GM08714 (cell line): ENCODE measurements around the gene CRPPA.

Source experiments
- H3K4me3 ChIP-seq: fragments of 200-500 bp; sonication (Bioruptor generic); 2 replicates; pipeline ENCODE4 v1.5.1; 2014; ENCODE audit warnings: mild to moderate bottlenecking, low read length, inconsistent platforms
- ZNF274 ChIP-seq: IDR thresholded peaks from 2 replicates; pipeline ENCODE4 v1.6.1; 2012; ENCODE audit warnings: mild to moderate bottlenecking, low read depth, low read length

The CRPPA gene

GRCh38 chr7:16433568-16434122 is 12.3 kb upstream of the CRPPA start:
- no peak overlapping the region for H3K4me3 ChIP-seq
- no peak for TF ChIP-seq ZNF274

DNA sequence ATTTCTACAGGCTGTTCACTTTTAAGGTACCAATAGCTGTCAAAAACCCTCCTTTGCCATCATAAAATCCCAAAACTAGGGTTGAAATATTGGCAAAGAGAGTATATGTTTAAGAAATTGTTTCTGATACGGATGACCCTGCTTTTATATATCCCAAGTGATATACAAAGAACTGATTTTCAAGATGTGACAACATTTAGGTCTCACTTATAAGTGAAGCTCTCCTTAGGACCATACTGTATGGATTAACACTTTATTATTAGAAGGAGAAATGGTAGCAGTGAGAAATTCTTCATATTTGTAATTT is 11.0 kb upstream of the CRPPA start:
- H3K4me3 ChIP-seq: no peak overlapping the region
- TF ChIP-seq ZNF274: no peak

GRCh38 chr7:16431646-16432424 is 10.5 kb upstream of the CRPPA start:
- no peak overlapping the region for H3K4me3 ChIP-seq
- TF ChIP-seq ZNF274: no peak

DNA sequence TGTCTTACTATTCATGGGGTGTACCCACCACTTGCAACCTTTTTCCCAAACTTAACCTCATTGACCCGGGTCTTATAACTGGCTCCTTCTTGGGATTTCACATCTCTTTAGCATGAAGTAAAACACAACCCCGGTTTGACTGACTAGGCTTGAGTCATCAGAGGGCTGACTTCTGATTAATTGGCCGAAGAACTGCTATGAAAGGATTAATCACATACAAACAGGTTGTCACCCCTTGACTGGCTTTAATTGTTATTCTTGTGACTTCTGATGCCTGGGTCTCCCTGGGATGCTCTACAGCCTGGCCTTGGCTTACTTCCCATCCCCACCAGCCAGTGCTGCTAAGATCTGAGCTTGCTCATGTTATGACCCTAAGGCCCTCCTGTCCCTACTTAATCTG is 8.8 kb upstream of the CRPPA start:
- TF ChIP-seq ZNF274: no peak

DNA sequence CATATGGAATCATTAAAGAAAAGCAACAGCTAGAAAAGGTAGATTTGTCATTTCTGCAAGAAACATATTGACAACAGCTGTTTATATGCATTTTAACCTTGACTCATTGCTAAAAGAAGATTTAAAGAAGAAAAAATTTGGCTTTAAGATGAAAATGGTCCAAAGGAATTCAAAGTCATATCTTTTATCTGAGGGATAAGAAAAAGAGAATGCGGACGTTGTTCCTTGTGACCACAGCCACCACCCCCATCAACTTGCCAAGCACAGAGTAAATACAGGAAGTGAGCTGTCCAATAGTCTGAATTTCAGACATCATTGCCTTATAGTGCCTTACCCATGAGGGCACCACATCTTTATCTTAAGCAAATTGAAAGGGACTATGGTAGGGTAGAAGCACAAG is 7.3 kb upstream of the CRPPA start:
- no peak overlapping the region for H3K4me3 ChIP-seq
- TF ChIP-seq ZNF274: no peak

More for the DNA sequence above, 8.8 kb upstream of the CRPPA start:
- H3K4me3 ChIP-seq: no peak overlapping the region

DNA sequence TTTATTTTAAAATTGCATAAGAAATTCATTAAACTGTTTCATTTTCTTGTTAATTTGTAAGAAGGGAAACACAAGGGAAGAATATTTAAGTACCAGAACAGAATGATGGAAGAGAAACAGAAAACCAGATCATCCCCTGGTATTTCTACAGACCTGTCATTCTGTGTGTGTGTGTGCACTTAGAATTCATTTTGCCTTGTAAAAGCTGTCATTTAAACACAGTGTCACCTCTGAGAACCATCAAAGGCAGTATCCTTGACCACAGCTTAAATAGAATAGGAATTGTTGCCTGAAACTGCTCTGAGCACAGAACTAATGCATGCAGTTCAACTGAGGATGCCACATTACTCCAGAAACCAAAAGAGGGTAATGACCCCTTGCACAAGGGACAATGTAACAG is 6.8 kb upstream of the CRPPA start:
- no peak for TF ChIP-seq ZNF274
- no peak overlapping the region for H3K4me3 ChIP-seq

- H3K4me3 ChIP-seq: no peak overlapping the region
- TF ChIP-seq ZNF274: no peak
Measured at GRCh38 chr7:16423761-16424160, 2.4 kb upstream of the CRPPA start.

GRCh38 chr7:16422917-16423316 is 1.6 kb upstream of the CRPPA start:
- no peak for TF ChIP-seq ZNF274
- no peak overlapping the region for H3K4me3 ChIP-seq

GRCh38 chr7:16422103-16422435 is 731 bp upstream of the CRPPA start:
- TF ChIP-seq ZNF274: no peak
- H3K4me3 ChIP-seq: no peak overlapping the region

GRCh38 chr7:16420649-16421332 is 547 bp downstream of the CRPPA start:
- TF ChIP-seq ZNF274: no peak
- peak overlapping the region; percentile 23; the same call in 1 of the 2 replicates for H3K4me3 ChIP-seq

GRCh38 chr7:16420329-16420648 is 1.0 kb downstream of the CRPPA start:
- no peak for TF ChIP-seq ZNF274
- peak overlapping the region; percentile 10; the same call in 1 of the 2 replicates for H3K4me3 ChIP-seq

- H3K4me3 ChIP-seq: peak overlapping the region; percentile 10; the same call in 1 of the 2 replicates
- TF ChIP-seq ZNF274: no peak
Measured at GRCh38 chr7:16419859-16420258, 1.5 kb downstream of the CRPPA start.

DNA sequence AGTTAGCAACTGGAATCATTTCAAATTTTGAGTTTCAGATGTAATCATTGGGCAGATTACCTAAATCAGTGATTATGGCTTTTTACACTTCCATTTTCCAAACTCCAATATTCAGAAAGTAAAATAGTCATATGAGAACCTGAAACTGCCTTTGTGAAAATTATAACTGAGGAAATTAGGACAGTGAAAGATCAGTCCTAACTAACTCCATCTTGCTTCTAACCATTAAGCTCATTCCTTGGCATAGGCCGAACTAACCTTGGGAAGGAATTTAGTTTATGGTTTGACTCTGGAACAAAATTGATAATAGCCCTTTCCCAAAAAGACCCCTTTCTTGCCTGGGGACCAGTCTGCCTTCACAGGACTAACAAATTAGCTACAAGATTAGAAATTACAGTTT is 2.2 kb downstream of the CRPPA start:
- TF ChIP-seq ZNF274: no peak
- no peak overlapping the region for H3K4me3 ChIP-seq

DNA sequence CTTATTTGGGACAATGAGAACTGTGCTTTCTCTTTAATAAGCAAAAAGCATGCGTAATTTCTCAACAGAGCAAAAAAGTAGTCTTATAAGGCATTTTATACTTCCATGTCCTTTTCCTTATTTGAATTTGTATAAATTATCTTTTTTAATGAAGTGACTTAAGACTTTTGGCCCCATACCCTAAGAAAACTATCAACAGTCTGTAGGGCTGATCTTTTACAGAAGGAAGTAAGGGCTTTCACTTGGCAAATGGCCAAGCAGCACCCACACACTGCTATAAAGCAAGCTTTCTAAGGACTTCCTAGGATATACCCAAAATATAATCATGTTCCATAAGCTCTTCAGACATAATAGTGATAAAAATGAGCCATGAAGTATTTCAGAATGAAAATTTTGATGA is 3.4 kb downstream of the CRPPA start:
- no peak overlapping the region for H3K4me3 ChIP-seq
- no peak for TF ChIP-seq ZNF274
